GM12874 (cell line): ENCODE data around the gene PCSK5.

Source experiments
- TF ChIP-seq, protein P1 (sequence below): IDR thresholded peaks from 2 replicates; pipeline ENCODE4 v1.5.1; 2011; ENCODE audit warnings: low read depth, mild to moderate bottlenecking, control low read depth, low read length, moderate library complexity; ENCODE audit not compliant: insufficient read depth

The PCSK5 gene

DNA sequence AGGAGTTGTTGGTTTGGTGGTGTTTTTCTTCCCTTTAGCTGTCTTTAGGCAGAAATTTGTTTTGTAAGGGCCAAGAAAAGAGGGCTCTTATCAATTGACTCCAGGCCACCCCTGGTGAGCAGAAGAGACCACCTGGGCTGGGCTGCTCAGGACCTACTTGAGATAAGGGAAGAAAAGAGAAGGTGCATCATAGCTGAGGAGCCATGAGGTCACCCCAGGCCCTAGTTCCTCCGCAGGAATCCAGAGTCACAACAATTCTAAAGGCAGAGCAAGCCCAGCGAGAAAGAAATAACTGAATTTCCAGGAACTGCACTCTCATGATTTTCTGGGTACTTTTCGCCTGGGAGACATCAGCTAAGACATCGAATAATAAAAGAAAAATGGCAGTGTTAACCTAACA lies 468.9 kb downstream of the PCSK5 start:
- TF ChIP-seq, protein P1, sequence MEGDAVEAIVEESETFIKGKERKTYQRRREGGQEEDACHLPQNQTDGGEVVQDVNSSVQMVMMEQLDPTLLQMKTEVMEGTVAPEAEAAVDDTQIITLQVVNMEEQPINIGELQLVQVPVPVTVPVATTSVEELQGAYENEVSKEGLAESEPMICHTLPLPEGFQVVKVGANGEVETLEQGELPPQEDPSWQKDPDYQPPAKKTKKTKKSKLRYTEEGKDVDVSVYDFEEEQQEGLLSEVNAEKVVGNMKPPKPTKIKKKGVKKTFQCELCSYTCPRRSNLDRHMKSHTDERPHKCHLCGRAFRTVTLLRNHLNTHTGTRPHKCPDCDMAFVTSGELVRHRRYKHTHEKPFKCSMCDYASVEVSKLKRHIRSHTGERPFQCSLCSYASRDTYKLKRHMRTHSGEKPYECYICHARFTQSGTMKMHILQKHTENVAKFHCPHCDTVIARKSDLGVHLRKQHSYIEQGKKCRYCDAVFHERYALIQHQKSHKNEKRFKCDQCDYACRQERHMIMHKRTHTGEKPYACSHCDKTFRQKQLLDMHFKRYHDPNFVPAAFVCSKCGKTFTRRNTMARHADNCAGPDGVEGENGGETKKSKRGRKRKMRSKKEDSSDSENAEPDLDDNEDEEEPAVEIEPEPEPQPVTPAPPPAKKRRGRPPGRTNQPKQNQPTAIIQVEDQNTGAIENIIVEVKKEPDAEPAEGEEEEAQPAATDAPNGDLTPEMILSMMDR = no peak

DNA sequence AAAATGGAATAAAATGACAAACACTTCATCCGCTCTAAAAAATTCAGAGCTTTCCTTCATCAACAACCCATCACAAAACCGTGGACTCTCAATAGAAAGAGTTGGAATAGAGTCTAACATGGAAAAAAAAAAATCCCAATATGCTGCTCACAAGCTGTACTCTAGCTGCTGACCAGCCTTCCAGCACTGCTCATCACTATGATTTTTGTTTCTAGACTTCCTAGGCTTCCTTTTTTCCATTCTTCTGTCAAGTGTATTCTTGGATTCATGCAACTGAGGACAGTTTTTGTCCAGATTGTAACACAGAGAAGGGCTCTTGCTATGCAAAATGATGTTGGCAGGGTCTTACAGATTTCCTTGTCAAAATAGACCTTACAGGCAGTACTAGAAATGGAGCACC lies 469.3 kb downstream of the PCSK5 start:
- TF ChIP-seq, protein P1 = no peak

DNA sequence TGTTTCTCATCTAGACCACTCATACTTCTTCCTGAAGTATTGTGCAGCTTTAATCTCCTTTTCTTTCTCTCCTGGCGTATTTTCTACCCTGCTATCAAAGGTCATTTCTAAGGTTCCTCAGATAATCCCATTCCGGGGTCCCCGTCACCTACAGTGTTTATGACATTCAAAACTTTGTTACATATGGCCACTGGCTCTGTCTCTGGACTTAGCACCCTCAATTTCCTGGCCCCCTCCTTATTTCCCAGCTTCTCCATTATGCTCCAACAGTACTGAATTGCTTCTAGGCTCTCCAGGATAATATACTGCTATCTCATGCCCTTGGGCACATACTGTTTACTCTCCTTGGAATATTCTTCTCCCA lies 472.5 kb downstream of the PCSK5 start:
- TF ChIP-seq, protein P1 = no peak

DNA sequence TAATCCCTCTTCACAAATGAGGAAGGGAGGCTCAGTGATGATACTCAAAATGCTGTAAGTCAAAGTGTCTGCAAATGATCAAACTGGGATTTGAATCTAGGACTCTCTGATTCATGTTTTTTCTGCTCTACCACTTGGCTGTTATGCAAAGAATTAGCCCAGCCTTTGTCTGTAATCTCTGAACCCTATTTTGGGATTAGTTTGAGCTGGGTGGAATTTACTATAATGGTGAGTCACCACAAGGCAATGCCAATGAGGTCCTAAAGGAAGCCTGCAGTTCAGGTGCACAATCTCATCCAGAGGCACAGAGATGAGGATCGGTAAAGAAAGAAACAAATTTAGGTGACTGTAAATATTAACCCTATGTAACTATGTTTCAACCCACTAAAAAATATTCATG lies 474.6 kb downstream of the PCSK5 start:
- TF ChIP-seq, protein P1 = no peak

DNA sequence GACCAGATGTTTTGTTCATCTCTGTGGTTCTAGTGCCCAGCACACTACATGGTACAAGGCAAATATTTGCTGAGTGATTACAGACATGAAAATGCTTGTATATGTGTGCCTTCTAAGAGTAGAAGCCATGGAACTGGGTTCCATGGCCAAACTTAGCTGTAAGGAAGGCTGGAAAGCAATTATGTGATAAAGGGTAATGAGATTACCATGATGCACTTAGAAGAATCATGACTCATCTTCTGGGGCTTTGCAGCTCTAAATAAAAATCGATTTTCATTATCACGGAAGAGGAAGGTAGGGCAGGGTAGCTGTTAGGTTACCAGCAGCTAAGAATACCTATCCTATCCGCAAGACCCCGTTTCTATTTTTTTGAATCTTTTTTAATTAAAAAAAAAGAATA lies 475.8 kb downstream of the PCSK5 start:
- TF ChIP-seq, protein P1 = no peak

DNA sequence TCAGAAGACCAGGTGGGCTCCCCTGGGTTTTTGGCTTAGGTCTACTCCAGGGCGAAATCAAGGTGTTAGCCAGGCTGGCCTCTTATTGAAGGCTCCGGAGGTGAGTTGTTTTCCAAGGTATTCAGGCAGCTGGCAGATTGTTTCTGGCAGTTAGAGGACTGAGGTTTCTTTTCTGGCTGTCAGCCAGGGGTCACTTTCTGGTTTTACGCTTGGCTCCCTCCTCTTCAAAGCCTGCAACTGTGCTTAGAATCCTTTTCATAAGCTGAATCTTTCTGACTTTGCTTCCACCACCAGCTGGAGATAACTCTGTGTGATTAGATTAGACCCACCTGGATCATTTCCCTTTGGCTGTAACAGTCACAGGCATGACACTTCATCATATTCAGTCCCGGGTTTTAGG lies 479.1 kb downstream of the PCSK5 start:
- TF ChIP-seq, protein P1 = no peak

DNA sequence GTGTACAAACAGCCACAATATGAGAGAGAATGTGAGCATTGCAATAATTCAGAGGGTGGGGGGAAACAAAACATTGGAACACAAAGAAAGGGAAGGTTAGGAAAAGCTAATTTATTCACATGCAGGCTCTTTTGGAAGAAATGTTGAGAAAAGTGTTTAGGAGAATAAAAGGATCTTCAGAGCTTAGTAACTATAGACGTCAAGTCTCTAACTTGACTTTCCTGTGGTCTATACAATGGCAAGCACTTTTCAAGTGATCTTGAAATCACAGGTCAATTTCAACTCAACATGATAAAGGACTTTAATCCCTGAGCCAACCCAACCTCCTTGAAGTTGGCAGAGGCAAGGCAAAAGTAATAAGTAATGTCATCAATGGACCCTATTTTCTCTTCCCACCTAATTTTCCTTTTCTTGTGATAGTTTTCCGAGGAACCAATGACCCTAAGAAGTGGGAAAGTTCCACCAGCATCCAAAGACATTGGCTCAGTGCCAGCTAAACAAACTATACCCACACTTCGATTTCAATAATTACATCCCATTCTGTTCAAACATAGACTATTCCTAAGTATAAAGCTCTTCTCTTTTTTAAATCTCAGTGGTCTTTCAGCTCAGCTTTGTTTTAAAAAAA lies 480.0 kb downstream of the PCSK5 start:
- TF ChIP-seq, protein P1 = no peak
